ENCODE measurements around the gene PDIA6.
A peak's percentile ranks its signal among the peaks of the same experiment; 100 is the strongest.

Gene PDIA6

DNA sequence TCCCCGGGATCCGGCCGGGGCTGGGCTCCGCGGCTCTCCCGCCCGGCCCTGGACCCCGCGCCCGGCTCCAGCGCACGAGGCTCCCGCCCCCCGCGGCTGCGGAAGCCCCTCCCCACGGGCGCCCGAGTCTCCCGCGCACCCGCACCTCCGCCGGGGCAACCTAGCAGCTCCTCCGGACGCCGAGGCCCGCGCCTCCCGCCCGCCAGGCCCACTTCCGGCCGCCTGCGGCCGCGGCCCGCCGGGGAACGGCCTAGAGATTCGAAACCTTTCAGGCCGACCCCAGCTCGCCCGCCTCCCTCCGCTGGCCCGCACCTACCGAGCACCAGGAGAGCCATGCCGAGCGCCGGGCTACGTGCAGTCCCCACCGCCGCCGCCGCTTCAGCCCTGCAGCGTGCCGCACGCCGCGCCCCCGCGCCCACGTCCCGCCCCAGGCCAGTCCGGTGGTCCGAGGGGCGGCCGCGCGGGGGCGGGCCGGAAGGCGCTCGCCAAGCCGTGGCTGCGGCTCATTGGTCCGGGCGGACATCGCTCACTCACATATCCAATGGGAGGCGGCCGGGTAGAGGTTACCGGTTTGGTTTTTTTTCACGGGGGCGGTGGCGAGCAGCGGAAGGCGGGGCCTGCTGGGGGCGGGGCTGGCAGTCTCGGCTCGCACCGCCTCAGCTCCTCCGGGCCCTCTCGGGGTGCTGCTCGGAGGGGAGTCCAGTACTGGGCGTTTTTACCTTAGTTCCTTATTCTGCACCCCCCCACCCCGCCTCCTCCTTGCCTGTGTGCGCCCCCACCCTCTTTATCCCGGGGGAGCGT is at the start of gene PDIA6:
TSS of gene PDIA6 (minus strand) at position 424 of the 801 bp plus-strand sequence. CDS start at position 335, 89 bp downstream.
- peak; percentile 80 for DNase-seq

GRCh38 chr2:10862330-10862729 is 49.7 kb upstream of the PDIA6 start:
- no peak for DNase-seq

DNA sequence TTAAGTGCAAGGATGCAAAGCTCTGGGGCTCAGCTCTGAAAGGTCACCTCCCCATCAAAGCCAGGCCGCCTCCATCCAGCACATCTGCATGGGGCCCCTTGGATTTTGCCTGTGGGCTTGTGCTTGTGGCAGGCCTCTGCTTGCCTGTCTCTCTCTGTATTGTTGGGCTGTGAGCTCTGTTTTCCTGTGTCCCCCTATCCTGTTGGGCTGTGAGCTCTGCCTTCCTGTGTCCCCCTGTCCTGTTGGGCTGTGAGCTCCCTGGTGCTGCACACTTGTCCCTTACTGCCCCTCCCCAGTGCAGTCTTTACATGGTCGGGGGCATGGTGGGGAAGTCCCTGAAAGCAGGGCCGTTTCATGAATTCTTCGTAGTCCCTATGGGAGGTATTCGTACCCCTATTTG is 49.2 kb upstream of the PDIA6 start:
- DNase-seq: no peak

DNA sequence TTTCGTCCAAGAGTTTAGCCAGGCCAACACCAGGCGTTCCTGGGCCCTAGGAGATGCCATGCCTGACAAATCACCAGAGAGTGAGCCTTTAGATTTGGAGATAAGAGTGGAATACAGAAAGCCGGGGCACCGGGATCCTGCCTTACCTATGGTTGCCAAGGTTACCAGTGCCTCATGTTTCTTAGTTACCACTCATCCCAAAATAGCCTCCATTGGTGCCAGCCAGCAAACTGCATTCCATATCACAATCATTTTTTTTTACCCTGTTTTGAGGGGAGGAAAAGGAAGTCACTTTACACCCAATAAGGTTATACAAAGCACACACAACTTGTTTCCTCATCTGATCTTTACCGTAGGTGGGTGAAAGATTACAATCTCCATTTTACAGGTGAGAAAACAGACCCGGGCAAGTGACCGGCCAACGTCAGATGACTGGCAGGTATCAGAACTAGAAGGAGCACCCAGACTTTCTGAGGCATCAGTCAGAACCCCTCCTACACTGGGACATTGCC is 48.3 kb upstream of the PDIA6 start:
- no peak for DNase-seq

DNA sequence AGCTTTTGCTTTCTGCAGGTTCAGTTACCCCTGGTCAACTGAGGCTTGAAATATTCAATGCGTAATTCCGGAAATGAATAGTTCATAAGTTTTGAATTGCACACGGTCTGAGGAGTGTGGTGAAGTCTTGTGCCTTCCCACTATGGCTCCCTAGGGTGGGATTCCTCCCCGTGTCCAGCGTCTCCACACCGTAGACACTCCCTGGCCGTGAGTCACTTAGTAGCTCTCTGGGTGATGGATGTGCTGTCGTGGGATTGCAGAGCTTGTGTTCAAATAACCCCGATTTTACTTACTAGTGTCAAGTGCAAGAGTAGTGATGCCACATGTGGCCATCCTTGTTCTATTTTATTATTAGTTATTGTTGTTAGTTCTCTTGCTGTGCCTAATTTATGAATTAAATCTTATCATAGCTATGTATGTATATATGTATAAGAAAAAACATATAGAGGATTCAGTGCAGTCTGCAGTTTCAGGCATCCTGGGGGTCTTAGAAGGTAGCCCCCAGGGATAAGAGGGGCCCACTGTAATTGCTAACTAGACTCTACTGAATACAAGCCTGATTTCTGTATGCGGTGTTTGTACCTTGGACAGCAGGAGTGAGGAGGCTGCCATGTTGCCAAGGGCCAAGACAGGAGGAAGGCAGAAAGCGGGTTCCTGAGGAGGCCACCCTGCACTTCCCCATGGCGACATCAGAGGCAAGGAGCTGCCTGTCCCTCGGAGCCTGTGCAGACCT is 47.7 kb upstream of the PDIA6 start:
- DNase-seq: no peak

DNA sequence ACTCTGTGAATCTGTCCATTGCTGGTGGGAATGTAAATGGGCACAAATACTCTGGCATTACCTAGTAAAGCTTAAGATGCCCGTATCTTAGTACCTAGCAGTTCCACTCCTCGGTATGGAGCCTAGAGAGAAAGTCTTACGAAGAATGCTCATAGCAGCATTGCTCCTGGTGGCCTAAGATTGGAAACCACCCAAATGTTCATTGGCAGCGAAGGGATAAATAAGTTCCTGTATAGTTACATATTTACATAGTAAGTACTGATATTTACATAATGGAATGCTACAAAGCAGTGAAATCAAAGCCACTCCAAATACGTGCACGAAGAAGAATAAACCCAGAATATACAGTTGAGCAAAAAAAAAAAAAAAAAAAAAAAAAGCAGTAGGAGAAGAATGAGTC is 46.7 kb upstream of the PDIA6 start:
- no peak for DNase-seq

- no peak for DNase-seq
Measured at GRCh38 chr2:10848541-10848940, 36.0 kb upstream of the PDIA6 start.

DNA sequence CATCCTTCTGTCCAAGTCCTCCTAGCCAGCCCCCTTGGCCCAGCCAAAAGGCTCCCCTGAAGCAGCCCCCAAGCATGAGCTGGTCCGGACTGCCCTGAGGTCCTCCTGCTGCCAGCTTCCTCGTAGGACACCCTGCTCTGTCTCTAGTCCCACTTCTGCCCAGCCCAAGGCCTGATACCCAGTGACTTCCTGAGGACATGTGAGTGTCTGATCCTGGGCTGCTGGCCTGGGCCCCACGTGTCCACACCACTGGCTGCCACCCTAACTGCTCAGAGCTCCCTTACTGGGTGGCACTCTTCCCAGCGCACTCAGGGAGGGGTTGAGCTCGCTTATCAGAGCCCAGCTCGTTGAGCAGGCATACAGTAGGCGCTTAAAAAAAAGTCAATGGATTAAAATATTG is 34.4 kb upstream of the PDIA6 start:
- DNase-seq: no peak

- no peak for DNase-seq
Measured at GRCh38 chr2:10846110-10846861, 33.7 kb upstream of the PDIA6 start.

- no peak for DNase-seq
Measured at GRCh38 chr2:10845640-10846039, 33.1 kb upstream of the PDIA6 start.

DNA sequence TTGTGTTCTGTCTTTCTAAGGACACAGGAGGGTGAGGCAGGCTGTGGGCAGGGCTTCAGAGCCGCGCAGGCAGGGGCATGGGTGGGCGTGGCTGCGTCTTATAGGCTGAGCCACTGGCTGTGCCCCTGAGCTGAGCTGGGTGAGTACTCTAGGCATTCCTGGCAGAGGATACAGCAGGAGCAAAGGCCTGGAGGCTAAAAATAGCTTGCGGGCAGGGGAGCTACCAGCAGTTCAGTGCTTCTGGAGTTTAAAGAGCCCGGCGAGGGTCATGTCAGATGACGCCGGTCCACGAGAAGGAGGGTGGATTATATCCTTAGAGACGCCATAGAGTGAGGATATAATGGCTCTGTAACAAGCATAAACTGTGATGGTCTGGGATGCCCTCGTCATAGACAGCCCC is 31.5 kb upstream of the PDIA6 start:
- DNase-seq: no peak

DNA sequence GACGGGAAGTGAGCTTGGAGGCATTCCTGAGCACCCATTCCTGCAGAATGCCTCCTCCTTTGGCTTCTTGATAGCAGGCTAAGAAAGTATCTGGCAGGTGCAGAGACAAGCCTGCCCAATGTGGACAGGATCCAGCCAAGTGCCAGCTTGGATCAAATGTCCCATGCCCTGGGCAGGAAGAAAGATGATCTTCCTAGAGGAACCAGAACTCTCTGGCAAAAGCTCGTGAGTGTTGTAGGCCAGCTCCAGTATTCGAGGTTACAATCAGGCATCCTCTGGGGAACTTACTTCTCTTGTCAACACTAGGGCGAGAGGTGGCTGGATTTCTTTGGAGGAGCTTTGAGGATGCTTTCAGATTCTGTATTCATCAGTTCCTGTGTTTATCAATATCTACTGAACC is 29.9 kb upstream of the PDIA6 start:
- no peak for DNase-seq

- DNase-seq: no peak
Measured at GRCh38 chr2:10841547-10842219, 29.1 kb upstream of the PDIA6 start.

- DNase-seq: no peak
Measured at GRCh38 chr2:10839813-10840212, 27.2 kb upstream of the PDIA6 start.

DNA sequence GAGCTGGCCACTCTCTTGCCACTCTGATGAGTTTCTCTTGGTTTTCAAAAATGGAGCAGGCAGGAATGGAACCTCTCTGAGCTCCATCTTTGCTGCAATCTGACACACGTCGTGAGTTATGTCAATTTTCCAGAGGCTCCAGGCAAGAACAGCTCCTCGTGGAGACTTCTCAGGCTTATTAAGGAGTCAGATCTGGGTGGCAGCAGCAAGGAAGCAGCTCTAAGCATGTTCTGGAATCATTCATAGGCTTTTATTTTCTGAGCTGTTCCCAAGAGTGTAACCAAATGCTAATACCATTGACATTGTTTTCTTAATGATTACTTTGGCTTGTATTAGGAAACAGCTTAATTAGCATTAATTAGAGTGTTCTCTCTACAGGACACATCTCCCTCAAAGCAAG is 26.1 kb upstream of the PDIA6 start:
- DNase-seq: no peak

DNA sequence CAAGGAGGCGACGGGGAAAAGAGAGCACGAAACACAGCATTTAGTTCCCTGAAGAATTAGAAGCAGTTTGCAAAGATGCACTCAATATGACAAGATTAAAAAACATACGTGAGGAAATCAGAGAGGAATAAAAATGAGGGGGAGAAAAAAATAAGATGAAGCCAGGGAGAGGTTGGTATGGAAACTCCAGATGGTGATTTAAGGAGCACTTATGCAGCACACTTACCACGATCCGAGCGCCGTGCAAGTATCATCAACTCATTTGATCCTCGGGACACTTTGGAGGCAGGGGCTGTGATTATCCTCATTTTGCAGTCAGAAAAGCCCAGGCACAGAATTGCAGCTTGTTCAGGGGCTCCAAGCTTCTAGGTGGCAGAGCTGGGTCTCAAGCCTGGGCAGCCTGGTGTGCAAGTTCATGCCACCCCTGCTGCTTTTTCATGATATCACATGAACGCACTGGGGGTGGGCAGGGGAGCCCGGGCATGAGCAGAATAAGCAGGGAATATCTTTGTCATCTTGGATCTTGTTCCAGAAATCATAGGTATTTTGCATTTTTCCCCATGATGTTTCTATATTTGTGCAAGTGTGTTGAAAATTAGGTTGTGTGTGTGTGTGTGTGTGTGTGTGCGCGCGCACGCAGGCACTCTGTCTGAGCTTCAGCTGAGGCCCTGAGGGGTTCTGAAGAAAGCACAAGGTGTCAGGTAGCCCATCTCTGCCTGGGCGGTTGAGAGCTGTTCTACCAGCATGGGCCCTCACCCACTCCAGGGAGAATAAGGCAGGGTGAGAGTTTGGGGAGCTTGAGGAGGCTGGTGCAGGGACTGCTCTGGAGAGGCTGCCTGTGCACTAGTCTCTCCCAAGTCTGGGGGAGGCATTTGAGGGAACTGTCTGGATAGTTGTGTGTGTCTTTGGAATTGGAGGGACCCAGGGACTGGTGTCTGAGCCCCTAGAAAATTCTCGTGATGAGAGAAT is 25.0 kb upstream of the PDIA6 start:
- no peak for DNase-seq

- peak; percentile 13 for DNase-seq
Measured at GRCh38 chr2:10835052-10835970, 22.7 kb upstream of the PDIA6 start.

DNA sequence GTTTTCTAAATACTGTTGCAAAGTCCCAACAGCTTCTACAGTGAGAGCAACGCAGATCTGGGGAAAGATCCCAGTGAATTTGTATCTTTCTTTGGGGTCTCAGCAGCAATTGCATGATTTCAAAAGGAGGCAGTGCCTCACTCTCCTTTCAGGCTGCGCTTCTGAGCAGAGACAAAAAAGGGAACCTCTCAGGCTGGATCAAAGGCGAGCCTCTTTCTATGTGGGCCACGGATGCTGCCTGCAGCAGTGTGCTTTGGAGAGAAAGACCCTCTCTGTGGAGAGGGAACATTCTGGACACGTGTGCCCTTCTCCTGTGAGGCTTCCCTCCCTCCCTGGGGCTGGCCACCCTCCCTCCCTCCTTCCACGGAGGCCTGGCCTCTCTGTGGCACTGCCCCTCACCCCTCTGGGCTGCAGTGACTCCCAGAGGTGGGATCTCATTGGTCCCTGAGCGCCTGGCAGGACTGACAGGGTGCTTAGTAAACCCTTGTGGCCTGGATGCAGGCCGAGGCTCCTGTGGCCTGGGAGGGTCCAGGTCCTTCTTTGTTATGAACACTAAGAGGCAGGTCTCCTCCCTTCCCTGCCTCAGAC is 21.6 kb upstream of the PDIA6 start:
- DNase-seq: no peak

DNA sequence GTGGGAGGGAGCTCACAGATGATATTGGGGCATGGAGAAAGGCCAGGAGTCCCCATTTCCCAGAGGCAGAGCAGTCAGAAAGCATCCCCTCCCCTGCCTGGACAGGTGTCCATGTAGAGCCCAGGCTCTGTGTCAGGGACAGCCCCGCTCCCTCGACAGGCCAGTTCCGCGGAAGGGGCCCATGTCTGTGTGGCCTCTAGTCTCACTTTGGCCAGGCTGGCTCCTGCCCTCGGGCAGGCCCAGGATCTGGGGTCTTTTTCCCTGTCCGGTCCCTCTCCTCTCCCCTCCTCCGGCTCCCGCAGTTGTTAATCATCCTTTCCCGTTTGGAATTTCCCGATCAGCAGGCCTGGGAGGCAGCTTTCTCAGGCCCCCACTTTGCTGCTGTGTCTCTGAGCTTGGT is 20.4 kb upstream of the PDIA6 start:
- DNase-seq: no peak

All from DMS 273 treated with DMSO at 0.1 percent for 48 hours (cell line).